Measurements from ENCODE around the gene GFRA4.

Gene GFRA4

DNA sequence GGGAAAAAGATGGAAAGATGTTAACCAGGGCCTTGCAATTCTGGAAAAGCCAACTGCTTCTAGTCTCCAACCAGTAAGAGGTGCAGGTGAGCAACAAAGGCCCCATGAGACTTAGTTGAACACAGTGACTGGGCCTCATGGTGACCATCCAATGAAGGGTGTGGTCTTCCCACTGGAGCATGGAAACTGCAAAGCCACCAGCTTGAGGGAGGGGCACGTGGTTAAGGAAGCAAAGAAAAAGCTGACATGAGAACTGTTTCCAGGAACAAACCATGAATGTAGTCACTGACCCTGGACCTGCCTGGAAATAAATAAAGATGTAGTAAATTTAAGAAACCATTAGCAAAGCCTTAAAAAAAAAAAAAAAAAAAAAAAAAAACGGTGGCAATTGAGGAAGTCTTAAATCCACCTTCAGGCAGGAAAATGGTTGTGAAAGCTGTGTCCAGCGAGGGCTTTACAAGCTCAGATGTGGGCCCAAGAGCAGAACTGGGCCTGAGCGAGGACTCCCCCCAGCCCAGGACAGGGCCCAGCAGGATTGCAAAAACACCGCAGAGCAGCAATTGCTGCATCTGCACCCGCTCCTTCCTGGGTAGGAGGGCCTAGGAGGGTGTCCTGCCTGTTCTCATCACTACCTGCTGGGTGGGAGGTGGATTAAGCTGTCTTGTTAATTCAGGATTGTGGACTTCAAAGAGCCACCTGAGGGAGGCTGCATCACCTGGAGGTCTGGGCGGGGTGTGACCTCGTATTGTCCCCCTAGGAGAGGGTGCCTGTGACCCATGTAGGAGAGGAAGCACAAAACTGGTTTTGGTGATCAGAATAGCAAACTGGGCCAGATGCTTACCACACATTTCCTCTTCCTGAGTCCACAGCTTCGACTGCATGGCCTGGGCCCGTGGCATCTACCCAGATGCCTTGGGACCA lies 10.3 kb downstream of the GFRA4 start:
- DNase-seq (ENCODE audit: low spot score), result no peak

GRCh38 chr20:3652221-3652620 lies 11.0 kb downstream of the GFRA4 start:
- no peak for DNase-seq (ENCODE audit: low spot score)

GRCh38 chr20:3651204-3651962 lies 11.8 kb downstream of the GFRA4 start:
- DNase-seq (ENCODE audit: low spot score), result no peak

- DNase-seq (ENCODE audit: low spot score), result no peak
Measured at GRCh38 chr20:3648951-3649350, 14.2 kb downstream of the GFRA4 start.

DNA sequence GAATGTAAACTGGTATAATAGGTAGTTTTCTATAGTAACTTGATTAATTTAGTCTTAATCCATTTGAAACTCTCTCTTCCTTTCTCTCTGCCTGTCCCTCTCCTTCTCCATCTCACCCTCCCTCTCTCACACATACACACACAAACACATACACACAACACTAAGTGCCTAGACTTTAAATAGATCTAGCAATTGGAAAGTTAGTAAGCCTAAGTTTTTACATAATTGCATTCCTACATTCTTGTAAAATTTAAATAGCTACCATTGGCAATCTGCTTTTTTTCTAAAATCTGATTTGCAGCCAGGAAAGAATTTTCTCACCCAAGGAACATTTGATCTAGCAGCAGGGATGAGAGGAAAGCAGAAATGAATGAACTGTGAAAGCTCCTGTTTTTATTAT lies 15.7 kb downstream of the GFRA4 start:
- no peak for DNase-seq (ENCODE audit: low spot score)

DNA sequence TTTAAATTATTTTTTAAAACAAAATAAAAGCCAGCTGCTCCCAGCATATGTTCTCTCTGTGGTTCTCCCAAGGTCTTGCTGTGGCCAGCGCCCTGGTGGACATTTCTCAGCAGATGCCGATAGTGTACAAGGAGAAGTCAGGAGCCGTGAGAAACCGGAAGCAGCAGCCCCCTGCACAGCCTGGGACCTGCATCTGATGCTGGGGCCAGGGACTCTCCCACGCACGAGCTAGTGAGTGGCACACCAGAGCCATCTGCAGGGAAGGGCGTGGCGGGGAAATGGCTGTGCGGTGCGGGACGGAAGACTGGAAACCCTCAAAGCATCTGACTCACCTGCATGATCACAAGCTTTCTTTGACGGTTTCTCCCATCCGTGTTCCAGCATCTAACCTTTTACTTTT lies 16.5 kb downstream of the GFRA4 start:
- no peak for DNase-seq (ENCODE audit: low spot score)

DNA sequence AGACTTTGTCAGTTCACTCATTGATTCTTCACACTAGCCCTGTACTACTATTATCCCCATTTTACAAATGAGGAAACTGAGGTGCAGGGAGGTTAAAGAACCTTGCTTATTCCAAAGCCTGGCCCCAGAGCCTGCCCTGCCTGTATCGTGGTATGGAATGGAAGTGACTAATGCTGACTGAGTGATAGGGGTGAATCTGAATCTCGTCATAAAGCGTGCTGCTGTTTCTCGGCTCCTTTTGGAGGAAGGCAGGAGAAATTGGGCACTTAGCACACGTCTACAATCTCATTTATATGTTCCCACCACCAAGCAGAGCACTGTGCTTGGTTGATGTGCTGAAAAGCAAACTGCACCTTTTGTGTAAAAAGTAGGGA lies 17.1 kb downstream of the GFRA4 start:
- DNase-seq (ENCODE audit: low spot score), result no peak

DNA sequence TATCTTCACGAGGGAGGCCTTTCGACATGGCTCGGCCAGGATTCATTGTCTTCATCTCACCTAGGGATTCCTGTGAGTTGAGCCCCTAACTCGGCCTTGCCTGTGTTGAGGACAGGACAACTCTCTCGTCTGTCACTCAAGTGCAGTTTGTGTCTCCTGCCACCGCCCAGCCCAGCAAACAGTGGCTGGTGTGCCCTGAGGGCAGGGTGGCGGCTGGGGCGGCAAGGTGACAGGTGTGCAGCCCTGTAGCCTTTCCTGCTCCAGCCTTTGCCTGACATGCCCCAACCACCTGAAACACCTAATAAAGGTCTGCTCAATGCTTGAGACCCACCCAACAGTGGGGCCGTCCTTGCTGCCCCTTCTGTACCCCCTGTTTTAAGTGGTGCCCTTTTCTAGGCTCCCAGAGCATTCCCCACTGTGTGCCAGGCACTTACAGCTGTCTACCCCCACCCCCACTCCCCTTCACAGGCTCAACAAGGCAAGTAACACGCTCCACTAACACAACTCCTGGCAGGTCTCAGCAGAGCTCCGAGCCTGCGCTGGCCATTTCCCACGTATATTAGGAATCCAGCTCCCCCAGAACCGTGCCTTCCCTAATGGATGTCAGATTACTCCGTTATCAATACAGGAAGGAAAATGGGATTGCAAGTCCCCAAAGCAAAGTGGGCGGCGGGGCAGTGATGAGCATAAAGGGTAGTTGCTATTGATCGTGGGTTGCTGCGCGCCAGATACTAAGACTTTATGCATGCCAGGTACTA lies 17.7 kb downstream of the GFRA4 start:
- no peak for DNase-seq (ENCODE audit: low spot score)

- DNase-seq (ENCODE audit: low spot score), result no peak
Measured at GRCh38 chr20:3640259-3640658, 22.9 kb downstream of the GFRA4 start.

- no peak for DNase-seq (ENCODE audit: low spot score)
Measured at GRCh38 chr20:3635346-3635745, 27.9 kb downstream of the GFRA4 start.

GRCh38 chr20:3633913-3634478 lies 29.2 kb downstream of the GFRA4 start:
- DNase-seq (ENCODE audit: low spot score), result no peak

DNA sequence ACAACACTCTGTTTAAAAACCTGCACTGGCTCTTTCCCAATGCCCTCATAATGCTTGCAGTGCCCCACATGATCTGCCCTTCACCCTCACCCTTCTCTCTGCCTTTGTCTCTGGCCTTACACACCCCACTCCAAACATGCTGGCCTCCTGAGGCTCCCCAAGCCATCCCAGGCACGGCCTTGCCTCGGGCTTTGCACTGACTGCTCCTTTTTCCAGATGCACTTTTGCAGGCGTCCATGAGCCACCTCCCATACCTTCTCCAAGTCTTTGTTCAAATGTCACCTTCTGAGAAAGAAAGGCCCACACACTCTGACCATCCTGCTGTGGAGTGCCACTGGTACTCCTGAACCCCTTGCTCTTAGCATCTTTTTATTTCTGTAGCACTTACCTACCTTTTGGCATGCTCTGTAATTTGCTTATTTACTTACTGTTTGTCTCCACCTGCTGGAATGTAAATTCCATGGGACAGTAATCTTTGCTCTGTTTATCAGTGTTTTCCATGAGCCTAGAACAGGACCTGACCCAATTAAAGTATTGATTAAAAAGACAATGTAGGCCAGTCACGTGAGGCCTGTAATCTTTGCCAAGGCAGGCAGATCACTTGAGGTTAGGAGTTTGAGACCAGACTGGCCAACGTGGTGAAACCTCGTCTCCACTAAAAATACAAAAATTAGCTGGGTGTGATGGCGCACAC lies 30.7 kb downstream of the GFRA4 start:
- no peak for DNase-seq (ENCODE audit: low spot score)

- DNase-seq (ENCODE audit: low spot score), result no peak
Measured at GRCh38 chr20:3631534-3631933, 31.7 kb downstream of the GFRA4 start.

- no peak for DNase-seq (ENCODE audit: low spot score)
Measured at GRCh38 chr20:3630429-3630828, 32.8 kb downstream of the GFRA4 start.

DNA sequence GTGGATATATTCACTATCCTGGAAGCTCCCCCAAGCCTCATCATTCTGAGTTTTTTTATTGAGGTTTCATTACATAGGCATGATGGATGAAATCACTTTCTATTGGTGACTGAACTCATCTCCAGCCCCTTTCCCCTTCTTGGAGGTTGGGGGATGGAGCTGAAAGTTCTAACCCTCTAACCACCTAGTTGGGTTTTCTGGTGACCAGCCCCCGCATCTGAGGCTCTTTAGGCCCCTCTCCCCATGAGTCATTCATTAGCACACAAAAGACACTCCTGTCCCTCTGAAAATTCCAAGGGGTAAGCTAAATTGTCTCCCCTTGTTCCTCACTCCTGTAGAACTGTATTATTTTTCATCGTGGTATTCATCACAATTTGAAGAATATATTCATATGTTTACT lies 33.3 kb downstream of the GFRA4 start:
- DNase-seq (ENCODE audit: low spot score), result no peak

- DNase-seq (ENCODE audit: low spot score), result no peak
Measured at GRCh38 chr20:3628502-3629314, 34.5 kb downstream of the GFRA4 start.

DNA sequence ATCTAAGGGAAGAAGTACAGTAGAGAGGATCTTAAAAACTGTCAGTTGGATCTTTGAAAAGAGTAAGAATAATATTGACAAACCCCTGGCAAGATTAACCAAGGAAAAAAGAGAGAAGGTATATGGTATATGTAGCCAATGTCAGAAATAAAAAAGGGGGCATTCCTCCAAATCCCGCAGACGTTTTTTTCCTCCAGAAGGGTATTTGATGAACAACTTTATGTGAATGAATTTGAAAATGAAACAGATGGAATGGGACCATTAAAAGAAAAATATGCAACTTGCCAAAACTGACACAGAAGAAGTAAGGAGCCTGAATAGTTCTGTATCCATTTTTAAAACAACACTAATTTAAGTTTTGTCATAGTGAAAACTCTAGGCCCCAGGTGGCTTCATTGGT lies 35.7 kb downstream of the GFRA4 start:
- no peak for DNase-seq (ENCODE audit: low spot score)

- DNase-seq (ENCODE audit: low spot score), result no peak
Measured at GRCh38 chr20:3622406-3622805, 40.8 kb downstream of the GFRA4 start.

DNA sequence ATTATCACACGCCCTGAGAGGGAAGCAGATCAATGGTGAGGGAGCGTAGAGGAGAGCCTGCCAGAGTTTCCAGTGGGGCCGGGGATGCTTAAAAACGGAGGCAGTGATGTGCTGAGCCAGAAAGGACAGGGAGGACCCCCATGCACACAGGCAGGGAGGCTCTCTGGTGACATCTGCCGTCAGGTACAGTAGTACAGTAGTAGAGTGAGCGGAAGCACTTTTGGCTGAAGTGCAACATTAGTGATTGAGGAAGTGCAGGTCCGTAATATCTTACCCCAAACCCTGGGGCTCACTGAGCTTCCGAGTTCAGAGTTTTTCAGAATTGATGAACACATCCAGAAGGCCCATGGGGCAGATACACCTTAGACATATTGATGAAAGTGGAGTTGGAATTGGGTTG lies 42.1 kb downstream of the GFRA4 start:
- no peak for DNase-seq (ENCODE audit: low spot score)

DNA sequence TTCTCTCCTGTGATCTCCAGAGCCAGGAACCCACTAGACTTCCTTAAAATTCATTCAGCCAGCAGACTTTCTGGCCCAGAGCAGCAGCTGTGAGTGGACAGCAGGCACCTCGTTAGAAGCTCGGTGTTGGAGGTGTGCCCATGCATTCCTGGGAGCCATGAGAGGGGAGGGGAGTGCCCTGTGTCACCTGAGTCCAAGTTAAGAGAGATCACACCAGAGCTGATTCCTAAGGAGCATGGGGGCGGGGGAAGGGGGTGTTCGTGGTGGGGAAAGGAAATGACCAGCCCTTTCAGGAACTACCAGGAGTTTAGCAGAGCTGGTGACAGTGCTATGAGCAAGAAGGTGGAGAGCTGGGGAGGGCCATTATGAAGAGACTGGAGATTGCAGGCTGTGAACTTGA lies 46.9 kb downstream of the GFRA4 start:
- no peak for DNase-seq (ENCODE audit: low spot score)
